Activated T-cell treated with anti-CD3 and anti-CD28 coated beads for 1 hour (primary cell): ENCODE results near the gene CCDC85C.

Source experiments
- DNase-seq: peaks from one replicate; pipeline ENCODE4 v3.0.0-alpha.2; 2020; ENCODE audit warnings: low read depth

CCDC85C gene

GRCh38 chr14:99628887-99629618, 25.0 kb upstream of the CCDC85C start:
- DNase-seq, result peak; percentile 35

- DNase-seq, result no peak
Measured at GRCh38 chr14:99627510-99628381, 23.7 kb upstream of the CCDC85C start.

- no peak for DNase-seq
Measured at GRCh38 chr14:99627100-99627499, 23.1 kb upstream of the CCDC85C start.

DNA sequence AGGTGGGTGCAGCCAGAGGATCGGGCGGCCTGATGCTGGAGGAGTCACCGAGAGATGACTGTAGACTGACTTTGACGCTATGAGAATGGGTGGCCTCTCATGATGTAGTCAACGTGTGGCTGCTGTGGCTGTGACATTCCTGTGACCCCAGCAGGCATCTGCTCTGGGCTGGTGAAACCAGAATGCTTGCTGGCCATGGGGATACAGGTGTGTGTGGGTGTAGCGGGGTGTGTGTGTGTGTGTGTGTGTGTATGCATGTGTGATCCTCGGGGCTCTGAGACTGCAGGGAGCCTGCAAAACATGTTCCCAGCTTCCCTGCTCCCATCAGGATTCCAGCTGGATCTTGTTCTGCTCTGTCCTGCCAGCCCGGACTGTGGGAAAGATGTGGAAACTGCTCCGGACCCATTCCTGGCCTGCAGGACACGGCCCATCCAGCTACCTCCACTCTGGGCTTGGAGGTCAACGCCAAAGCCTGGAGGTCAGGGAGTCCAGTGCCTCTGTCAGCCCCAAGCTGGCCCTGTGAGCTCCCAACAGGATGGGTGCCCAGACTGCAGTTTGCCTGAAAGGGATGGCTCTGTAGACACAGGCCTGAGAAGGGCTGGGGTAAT, 22.1 kb upstream of the CCDC85C start:
- DNase-seq, result no peak

GRCh38 chr14:99625476-99625875, 21.5 kb upstream of the CCDC85C start:
- no peak for DNase-seq

DNA sequence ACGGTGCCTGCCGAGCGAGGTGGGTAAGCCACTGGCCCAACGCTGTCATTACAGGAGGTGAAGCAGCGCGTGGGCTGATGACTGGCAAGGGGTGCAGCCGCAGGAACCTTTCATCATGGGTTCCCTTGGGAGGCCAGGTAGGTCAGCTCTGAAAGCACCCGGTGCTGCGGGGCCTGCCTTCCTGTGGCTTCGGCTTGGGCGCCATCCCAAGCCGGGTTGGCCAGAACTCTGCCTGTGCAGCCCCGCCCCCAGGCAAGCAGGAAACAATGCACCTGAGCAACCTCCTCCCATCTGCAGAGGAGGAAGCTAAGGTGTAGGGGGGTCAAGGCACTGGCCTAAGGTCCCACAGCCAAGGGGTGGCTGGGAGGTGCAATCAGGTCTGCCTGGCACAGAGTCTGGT, 21.0 kb upstream of the CCDC85C start:
- DNase-seq, result no peak

DNA sequence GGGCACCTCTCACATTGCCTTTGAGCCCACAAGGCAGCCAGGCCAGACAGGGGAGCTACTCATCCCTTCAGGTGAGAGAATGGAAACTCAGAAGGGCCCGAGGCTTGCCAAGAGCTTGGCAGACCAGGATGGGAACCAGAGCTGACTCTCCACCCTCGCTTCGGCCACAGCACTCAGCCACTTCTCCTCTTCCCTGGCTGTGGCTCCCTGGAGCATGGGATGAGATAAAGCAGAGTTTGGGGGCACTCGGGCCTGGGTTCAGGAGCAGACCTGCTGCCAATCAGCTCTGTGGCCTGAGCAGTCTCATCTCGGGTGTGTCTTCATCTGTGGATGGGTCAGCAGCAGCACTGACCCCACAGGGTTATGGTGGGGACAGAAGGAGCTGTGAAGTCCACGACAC, 20.0 kb upstream of the CCDC85C start:
- DNase-seq, result no peak

DNA sequence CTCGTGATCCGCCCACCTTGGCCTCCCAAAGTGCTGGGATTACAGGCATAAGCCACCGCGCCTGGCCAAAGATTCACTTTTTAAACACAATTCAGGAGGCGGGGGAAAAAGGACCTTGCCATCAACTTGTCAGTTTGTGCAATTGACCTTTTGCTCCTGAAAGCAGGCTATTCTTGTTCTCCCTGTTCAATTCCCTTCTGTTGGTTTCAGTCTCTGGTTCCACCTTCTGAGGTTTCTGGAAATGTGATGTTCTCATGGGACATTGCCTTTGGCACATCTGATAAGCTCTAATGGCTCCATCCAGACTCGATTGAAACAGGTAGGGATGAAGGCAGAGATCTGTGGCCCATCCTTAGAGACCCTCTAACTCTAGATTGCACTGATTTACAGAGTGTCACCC, 17.9 kb upstream of the CCDC85C start:
- no peak for DNase-seq

DNA sequence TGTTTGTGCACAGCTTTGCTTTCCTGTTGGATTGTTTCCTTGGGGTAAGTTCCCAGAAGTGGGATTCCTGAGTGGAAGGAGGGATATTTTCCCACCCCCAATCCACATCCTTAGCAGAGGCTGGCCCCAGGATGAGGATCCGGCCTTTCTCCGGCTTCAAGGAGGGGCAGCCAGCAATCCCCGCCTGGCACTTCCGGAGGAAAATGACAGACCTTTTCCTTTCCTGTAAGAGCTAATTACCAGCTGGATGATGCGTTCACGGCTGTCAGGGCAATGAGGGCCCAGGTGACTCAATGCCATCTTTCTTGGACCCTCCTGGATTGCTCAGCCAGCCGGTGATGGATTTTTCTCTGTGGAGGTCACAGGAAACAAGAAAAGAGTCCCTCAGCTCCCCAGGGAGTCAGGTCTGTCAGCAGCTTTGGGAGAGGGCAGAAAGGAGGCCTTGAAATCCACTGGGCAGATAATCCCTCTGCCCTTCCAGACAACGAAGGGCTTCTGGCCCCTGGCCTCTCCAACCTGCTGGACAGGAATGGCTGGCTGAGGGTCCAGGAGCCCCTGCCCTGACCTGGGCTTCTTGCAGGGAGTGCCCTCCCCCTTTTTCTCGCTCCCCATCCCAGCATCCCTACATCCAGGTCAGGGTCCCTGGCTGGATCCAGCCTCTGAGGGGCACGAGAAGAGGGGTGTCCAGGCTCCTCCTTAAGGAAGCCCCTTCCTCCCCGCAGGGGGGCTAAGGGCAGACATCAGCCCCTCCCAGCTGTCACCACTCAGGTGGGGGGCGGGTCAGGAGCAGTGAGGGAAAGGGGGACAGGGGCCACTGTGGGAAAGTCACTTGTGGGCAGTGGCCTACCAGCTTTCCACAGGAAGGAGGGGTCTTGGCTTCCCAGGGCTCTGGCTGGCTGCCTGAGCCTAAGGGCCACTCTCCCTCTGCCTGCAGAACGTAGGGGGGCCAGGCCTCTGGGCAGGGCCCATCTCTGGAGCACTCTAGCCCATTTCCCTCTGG, 16.1 kb upstream of the CCDC85C start:
- no peak for DNase-seq

DNA sequence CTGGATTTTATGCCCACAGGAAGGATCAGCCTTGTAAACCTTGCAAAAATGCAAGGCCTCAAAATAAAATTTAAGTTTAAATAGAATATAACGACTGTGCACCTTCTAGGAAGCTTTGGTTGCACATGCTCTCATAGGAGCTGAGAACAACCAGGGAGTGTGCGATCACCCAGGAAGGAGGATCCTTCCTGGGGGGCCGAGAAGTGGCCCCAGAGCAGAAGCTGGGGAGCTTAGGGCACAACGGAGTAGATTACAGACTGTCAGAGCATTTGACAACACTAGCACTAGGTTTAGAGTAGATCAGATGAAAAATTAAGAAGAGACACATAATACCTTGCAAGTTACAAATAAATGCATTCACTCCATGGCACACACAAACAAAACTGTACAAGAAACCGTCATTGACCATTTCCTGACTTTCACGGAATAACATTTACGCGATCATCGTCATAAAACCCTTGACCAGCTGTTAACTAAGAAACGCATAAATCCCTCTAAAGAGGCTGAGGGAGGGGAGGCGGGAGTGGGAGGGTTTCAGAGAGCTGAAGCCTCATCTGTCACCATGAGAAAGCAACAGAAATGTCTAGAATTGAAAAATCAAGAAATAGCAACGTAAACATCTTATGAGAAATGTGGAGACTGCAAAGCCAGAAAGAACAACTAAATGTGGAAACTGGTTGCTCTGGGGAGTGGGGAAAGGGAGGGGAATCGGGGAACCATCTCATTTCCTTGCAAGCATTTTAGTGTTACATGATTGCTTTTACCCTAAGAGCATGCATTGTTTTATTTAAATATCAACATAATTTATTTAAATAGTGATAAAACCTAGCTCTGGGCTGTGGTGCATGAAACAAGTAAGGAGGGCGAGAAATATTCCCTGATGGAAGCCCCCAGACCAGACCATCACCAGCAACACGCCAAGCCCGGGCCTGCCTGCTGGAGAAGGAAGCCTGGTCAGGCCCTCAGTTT, 13.1 kb upstream of the CCDC85C start:
- DNase-seq, result no peak

- DNase-seq, result no peak
Measured at GRCh38 chr14:99615497-99616157, 11.6 kb upstream of the CCDC85C start.

DNA sequence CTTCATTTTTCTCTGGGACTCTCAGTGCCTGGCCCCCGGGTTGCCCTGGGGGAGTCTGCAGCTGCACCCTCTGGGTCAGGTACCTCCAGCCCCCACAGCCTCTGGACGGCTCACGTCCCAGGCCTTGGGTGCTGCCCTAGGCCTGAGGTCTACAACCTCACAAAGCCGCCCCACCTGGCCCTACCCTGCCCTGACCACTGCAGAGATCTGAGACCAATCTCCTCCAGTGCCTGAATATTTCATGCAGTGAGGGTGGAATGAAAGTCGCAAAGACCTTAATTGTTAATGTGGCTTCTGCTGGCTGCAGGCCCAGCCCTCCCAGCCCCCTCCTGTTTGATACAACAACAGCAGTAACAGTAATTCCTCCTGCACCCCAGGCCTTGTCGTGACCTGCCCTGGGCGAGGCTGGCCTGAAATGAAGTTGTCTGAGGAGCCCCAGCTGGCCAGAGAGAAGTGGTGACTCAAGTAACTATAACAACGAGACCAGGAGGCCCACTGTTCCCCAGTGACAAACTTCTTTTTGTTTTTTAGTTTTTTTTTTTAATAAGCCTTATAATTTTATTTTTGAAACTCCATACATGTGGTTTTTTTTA, 8.8 kb upstream of the CCDC85C start:
- DNase-seq, result no peak

DNA sequence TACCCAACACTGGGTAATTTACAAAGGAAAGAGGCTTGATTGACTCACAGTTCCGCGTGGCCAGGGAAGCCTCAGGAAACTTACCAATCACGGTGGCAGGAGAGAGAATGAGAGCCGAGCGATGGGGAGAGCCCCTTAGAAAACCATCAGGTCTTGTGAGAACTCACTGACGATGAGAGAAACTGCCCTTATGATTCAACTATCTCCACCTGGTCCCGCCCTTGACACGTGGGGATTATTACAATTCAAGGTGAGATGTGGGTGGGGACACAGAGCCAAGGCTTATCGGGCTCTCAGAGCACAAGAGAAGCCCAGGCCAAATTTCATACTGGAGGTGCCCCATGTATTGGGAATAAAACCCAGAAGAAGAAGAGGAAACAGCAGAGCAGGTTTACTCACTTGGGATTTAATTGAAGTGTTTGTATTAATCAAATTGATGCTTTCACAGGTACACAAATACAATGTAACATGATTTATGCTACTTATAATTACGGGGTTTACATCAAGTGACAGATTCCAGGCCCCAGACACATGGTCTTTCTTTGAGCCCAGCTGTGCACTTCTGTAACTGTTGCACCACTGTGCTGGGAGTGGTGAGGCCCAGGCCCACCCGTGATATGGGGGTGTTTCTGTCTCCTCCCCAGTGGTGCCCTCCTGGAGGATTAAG, 8.2 kb upstream of the CCDC85C start:
- no peak for DNase-seq

- no peak for DNase-seq
Measured at GRCh38 chr14:99611646-99612045, 7.6 kb upstream of the CCDC85C start.

DNA sequence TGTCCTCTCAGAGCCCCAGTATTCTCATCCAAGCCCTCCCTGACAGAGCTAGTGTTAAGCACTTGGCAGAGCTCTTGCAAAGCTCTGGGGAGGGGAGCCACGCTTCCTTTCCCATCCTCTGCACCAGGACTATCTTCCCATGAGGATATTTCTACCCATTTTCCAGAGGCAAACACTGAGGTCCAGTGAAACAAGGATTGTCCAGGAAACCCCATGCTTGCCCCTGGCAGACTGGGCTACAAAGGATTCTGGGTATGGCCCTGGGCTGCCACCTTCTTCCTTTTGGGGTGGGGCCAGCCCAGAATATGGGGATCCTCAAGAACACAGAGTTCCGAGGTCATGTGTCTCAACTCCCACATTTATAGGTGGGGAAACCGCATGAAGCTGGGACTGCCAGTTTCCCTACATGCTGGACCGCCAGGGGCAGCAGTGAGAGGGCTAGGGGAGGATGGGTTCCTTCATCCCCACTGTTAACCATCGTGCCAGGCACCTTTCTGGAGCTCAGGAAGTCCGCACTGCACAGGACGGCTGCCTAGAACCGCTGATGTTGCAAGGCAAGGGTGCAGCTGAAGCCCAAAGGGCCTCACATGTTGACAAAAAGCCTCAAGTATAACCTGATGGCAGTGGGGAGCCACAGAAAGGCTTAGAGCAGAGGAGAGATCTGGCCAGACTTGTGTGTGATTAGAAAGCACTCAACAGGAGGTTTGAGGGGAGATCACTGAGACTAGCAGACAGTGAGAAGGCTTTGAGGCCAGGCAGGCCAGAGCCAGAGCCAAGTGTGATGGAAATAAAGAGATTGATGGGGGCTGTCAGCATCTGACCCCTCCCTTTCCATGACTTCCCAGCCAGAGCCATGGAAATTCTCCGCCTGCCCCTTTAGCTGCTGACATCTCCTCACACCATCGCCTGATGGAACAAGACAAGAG, 5.5 kb upstream of the CCDC85C start:
- no peak for DNase-seq

DNA sequence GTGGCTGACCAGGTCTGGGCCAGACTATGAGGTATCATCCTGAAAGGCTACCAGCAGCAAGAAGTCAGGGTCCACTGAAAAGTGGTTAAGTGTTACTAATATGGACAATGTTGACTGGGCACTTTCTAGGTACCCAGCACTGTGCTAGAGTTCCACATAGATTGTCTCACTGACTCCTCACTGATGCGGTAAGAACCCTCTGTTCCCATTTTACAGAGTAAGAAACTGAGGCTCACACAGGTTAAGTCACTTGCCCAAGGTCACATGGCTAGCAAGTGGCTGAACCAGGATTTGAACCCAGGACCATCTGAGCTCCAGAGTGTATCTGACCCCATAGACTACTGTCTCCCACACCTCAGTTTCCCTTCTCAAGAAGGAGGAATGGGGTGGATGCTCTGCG, 4.6 kb upstream of the CCDC85C start:
- DNase-seq, result no peak

DNA sequence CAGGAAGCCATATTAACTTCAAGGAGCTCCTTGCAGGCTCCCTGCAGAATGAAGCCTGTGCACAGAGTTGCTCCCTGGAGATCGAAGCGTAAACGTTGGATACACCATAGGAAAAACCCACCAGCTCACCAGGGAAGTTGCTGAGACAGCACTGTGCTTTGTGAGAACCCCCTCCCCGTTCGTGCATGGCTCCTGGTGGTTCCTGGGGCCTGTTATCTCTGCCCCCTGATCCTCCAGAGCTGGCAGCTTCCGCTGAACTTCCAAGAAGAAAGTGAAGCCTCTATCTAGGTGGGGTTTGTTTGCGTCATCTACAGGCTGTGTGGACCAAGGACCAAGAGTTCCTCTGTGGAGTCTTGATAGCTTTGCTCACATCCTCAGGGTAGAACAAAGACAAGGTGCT, 2.4 kb upstream of the CCDC85C start:
- no peak for DNase-seq
